ENCODE data around the gene COL15A1.

DNA sequence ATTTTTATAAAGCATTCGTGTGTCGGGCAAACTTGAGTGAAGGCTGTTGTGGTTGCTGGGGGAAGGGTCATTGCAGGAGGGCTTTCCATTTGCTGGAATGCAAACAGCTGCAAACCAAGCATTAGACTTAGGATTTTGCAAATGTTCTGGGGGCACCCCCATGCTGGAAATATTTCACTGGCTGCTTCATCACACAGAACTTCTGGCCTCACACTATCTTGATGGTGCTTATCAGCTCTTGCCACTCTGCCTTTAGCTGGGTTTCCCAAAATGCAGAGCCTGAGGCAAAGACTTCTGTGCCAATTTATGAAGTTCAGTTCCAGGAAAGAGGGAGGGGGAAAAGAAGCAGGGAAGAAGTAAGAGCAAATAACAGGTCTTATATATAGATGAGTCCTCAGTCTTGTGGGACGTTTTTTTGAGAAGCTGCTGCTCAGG lies 8.6 kb upstream of the COL15A1 start:
- TF ChIP-seq, protein P1, sequence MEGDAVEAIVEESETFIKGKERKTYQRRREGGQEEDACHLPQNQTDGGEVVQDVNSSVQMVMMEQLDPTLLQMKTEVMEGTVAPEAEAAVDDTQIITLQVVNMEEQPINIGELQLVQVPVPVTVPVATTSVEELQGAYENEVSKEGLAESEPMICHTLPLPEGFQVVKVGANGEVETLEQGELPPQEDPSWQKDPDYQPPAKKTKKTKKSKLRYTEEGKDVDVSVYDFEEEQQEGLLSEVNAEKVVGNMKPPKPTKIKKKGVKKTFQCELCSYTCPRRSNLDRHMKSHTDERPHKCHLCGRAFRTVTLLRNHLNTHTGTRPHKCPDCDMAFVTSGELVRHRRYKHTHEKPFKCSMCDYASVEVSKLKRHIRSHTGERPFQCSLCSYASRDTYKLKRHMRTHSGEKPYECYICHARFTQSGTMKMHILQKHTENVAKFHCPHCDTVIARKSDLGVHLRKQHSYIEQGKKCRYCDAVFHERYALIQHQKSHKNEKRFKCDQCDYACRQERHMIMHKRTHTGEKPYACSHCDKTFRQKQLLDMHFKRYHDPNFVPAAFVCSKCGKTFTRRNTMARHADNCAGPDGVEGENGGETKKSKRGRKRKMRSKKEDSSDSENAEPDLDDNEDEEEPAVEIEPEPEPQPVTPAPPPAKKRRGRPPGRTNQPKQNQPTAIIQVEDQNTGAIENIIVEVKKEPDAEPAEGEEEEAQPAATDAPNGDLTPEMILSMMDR (IDR thresholded peaks at IDR 0.05) = no peak
- TF ChIP-seq EP300 (IDR thresholded peaks at IDR 0.05; ENCODE audit: low read depth) = no peak

Measured in transverse colon (tissue), 3 donors.